Esophagus squamous epithelium (tissue), 4 donors: ENCODE results near the gene OR5A2.

Experiments
- CTCF ChIP-seq, 6 experiments: fragments of 450-650 bp in 4 of 6; fragments of 200-600 bp in 2 of 6; sonication (generic) in 2 of 6; IDR thresholded peaks; one replicate each; pipeline ENCODE4 v1.5.1; 2016 to 2019; ENCODE audit warnings: antibody characterized with exemption in 6 of 6, mild to moderate bottlenecking in 4 of 6, moderate library complexity in 4 of 6
- POLR2A ChIP-seq, 4 donors: fragments of 450-650 bp; IDR thresholded peaks; one replicate each; pipeline ENCODE4 v1.6.1; 2017; ENCODE audit warnings: antibody characterized with exemption in 4 of 4, mild to moderate bottlenecking in 4 of 4, moderate library complexity in 3 of 4

- TF ChIP-seq CTCF (IDR thresholded peaks at IDR 0.05), result no peak
- no peak for TF ChIP-seq POLR2A (IDR thresholded peaks at IDR 0.05)
These were observed 11.1 kb downstream of the OR5A2 start for GRCh38 chr11:59415111-59415510.
